K562 (cell line): Measurements from ENCODE around the gene BEST2. TPM values are rescaled to one million over a fixed set of nuclear protein-coding genes. Genes with fewer than 3 reads are reported as not detected.

ENCODE experiments used
- ATAC-seq: fragments of 200-7000 bp; cut with Tn5 transposase; 3 replicates; pipeline ENCODE4 v1.9.1; 2020; ENCODE audit warnings: moderate library complexity
- BruUV-seq: library from RNA; stranded (reverse); fragments of 400-500 nt; replicated peaks from 2 replicates; lab custom pipeline; 2021; lab: Mats Ljungman, UMichigan
- CTCF ChIA-PET: fragments of 300-600 bp; formaldehyde crosslinking; extraction: SDS; loops from one replicate; lab custom pipeline; 2021; ENCODE audit warnings: low intra/inter-chr PET ratio; lab: Yijun Ruan, JAX
- POLR2A ChIA-PET: fragments of 300-600, 350-650 bp; sonication (Branson Sonifier 250); formaldehyde crosslinking; extraction: SDS; loops from one replicate; lab custom pipeline; 2021; ENCODE audit warnings: antibody characterized with exemption, inconsistent platforms; lab: Yijun Ruan, JAX
- DNase-seq, 4 experiments: peaks; one replicate each; pipeline versions ENCODE4 v3.0.0 to v3.0.0-alpha.2; 2011 to 2018; ENCODE audit warnings: low spot score in 3 of 4, mixed read lengths in 3 of 4; ENCODE audit errors: extremely low read depth in 1 of 4
- FAIRE-seq: peaks from 2 replicates; lab custom pipeline; 2011; peaks lifted over from hg19 to GRCh38; lab: Jason Lieb, UNC
- H2AFZ ChIP-seq: 2 replicates; pipeline ENCODE4 v1.6.0; 2011; ENCODE audit warnings: low read depth, low read length, control low read depth, inconsistent platforms
- H3K27ac ChIP-seq: fragments of 200-600 bp; 3 replicates; pipeline ENCODE4 v1.8.0; 2011; ENCODE audit warnings: low read depth, mild to moderate bottlenecking, control low read depth, inconsistent platforms, low read length, moderate library complexity, mixed read lengths; ENCODE audit errors: extremely low read depth
- H3K27me3 ChIP-seq, 2 experiments: fragments of 300-600 bp in 1 of 2; 2 replicates in 1 of 2; 3 replicates in 1 of 2; pipeline versions ENCODE4 v1.6.0 to v1.8.0; 2011; ENCODE audit warnings: inconsistent platforms in 2 of 2, low read length in 2 of 2, mild to moderate bottlenecking in 1 of 2, mixed read lengths in 1 of 2, moderate library complexity in 1 of 2; ENCODE audit not compliant: control insufficient read depth in 2 of 2, insufficient read depth in 2 of 2
- H3K36me3 ChIP-seq: fragments of 300-600 bp; 3 replicates; pipeline ENCODE4 v1.8.0; 2011; ENCODE audit warnings: mild to moderate bottlenecking, low read length, inconsistent platforms; ENCODE audit not compliant: control insufficient read depth, insufficient read depth
- H3K4me1 ChIP-seq, 2 experiments: fragments of 200-600 bp in 1 of 2; replicated peaks in 1 of 2; 2 replicates in 1 of 2; 3 replicates in 1 of 2; pipeline versions ENCODE4 v1.5.1 to v1.8.0; 2011; ENCODE audit warnings: inconsistent platforms in 2 of 2, low read length in 2 of 2, mild to moderate bottlenecking in 1 of 2, mixed read lengths in 1 of 2, moderate library complexity in 1 of 2; ENCODE audit not compliant: control insufficient read depth in 2 of 2, insufficient read depth in 2 of 2
- H3K4me2 ChIP-seq: 2 replicates; pipeline ENCODE4 v1.6.1; 2011; ENCODE audit warnings: low read length, control low read depth, inconsistent platforms, mixed read lengths; ENCODE audit not compliant: insufficient read depth
- H3K4me3 ChIP-seq: fragments of 200-600 bp; sonication (generic), shearing (Covaris generic); 2 replicates; pipeline ENCODE4 v1.5.1; 2016; ENCODE audit warnings: control low read depth, inconsistent platforms
- H3K79me2 ChIP-seq: fragments of 200-600 bp; 3 replicates; pipeline ENCODE4 v1.8.0; 2011; ENCODE audit warnings: low read length, inconsistent platforms; ENCODE audit not compliant: control insufficient read depth, insufficient read depth
- H3K9ac ChIP-seq, 2 experiments: 2 replicates each; pipeline versions ENCODE4 v1.6.0 to v1.6.1; 2011; ENCODE audit warnings: low read depth in 2 of 2, low read length in 2 of 2, control low read depth in 1 of 2, inconsistent platforms in 1 of 2, mild to moderate bottlenecking in 1 of 2, mixed read lengths in 1 of 2; ENCODE audit not compliant: insufficient read depth in 1 of 2
- H3K9me1 ChIP-seq: one replicate; pipeline ENCODE4 v1.6.0; 2011; ENCODE audit warnings: inconsistent platforms, mild to moderate bottlenecking, low read length, moderate library complexity; ENCODE audit not compliant: control insufficient read depth, insufficient read depth
- H3K9me3 ChIP-seq: replicated peaks from 2 replicates; pipeline ENCODE4 v1.5.1; 2011; ENCODE audit warnings: low read depth, low read length, inconsistent platforms; ENCODE audit not compliant: control insufficient read depth, insufficient read depth
- H4K20me1 ChIP-seq: replicated peaks from 2 replicates; pipeline ENCODE4 v1.6.1; 2011; ENCODE audit warnings: low read length, inconsistent platforms, mixed read lengths; ENCODE audit not compliant: control insufficient read depth, insufficient read depth
- ESRRA ChIP-seq: fragments of 450-650 bp; IDR thresholded peaks from 2 replicates; pipeline ENCODE4 v1.6.1; 2014; ENCODE audit warnings: low read depth, mild to moderate bottlenecking, moderate library complexity, borderline replicate concordance
- JUNB ChIP-seq: fragments of 450-650 bp; formaldehyde crosslinking; conservative IDR thresholded peaks from 2 replicates; pipeline ENCODE4 v1.4.0; 2020; ENCODE audit warnings: mild to moderate bottlenecking
- KDM4B ChIP-seq, 2 experiments: fragments of 450-650 bp in 1 of 2; sonication (generic) in 1 of 2; IDR thresholded peaks; 2 replicates each; pipeline ENCODE4 v1.6.1; 2016 to 2017; ENCODE audit warnings: borderline replicate concordance in 2 of 2, antibody characterized with exemption in 1 of 2, low read depth in 1 of 2, mild to moderate bottlenecking in 1 of 2
- NEUROD1 ChIP-seq: fragments of 150-350 bp; IDR thresholded peaks from 2 replicates; pipeline ENCODE4 v1.6.1; 2014; ENCODE audit warnings: borderline replicate concordance, low read length, low read depth; ENCODE audit not compliant: partially characterized antibody
- RBM14 ChIP-seq: fragments of 200-400 bp; formaldehyde crosslinking; IDR thresholded peaks from 2 replicates; pipeline ENCODE4 v1.6.1; 2018; ENCODE audit warnings: low read depth, mild to moderate bottlenecking, low read length, moderate library complexity, borderline replicate concordance; ENCODE audit not compliant: insufficient read depth
- SPI1 ChIP-seq: IDR thresholded peaks from 2 replicates; pipeline ENCODE4 v1.6.1; 2011; ENCODE audit warnings: low read depth, low read length, control low read depth, borderline replicate concordance
- SREBF1 ChIP-seq: fragments of 150-350 bp; IDR thresholded peaks from 2 replicates; pipeline ENCODE4 v1.6.1; 2014; ENCODE audit warnings: antibody characterized with exemption, low read depth, low read length, borderline replicate concordance
- SRF ChIP-seq, 2 experiments: fragments of 250-450, 450-650 bp in 1 of 2; sonication (Bioruptor Pico) in 1 of 2; sonication (generic) in 1 of 2; formaldehyde crosslinking; IDR thresholded peaks; 2 replicates each; pipeline versions ENCODE4 v1.5.0 to v1.5.1; 2020 to 2022; ENCODE audit warnings: mild to moderate bottlenecking in 1 of 2, missing genetic modification reagents in 1 of 2
- ZNF3 ChIP-seq: fragments of 250-450 bp; sonication (Bioruptor Pico); IDR thresholded peaks from 2 replicates; pipeline ENCODE4 v1.5.0; 2021; ENCODE audit warnings: mild to moderate bottlenecking, moderate library complexity
- ZNF395 ChIP-seq: fragments of 200-800 bp; sonication (Bioruptor generic); IDR thresholded peaks from 2 replicates; pipeline ENCODE4 v1.6.1; 2017; ENCODE audit warnings: missing genetic modification characterization, missing compliant biosample characterization
- WGBS: fragments of 100-300 bp; shearing (Covaris generic); methylation state at CpG from one replicate; pipeline ENCODE4 v1.1.6; 2016; ENCODE audit warnings: low coverage, mixed read lengths; ENCODE audit not compliant: insufficient coverage; ENCODE audit errors: missing lambda C conversion rate; 5-methylcytosine and 5-hydroxymethylcytosine counted together
- in situ Hi-C: fragments of 300-500 bp; cut with MboI; formaldehyde crosslinking; loops from 4 replicates; pipeline ENCODE4 v1.15.0; 2018; ENCODE audit warnings: inconsistent platforms, mixed read lengths
- intact Hi-C: fragments of 100-400 bp; cut with micrococcal nuclease; formaldehyde crosslinking; loops from 2 replicates; pipeline ENCODE4 v1.14.2; 2022
- polyA plus RNA-seq, 8 experiments: library from polyadenylated mRNA; depleted of rRNA in 4 of 8; stranded (reverse) in 5 of 8; unstranded in 3 of 8; fragments of >200 nt; fragmentation: Nextera tagmentation in 2 of 8; fragmentation: Illumina TruSeq in 1 of 8; extraction: Ambion mirVana in 2 of 8; extraction: Trizol in 1 of 8; gene quantifications; 2 replicates each; pipeline versions ENCODE4 v1.2.1 to v1.2.3, GENCODE V29; 2011 to 2014; ENCODE audit warnings: inconsistent platforms in 1 of 8, missing spikeins in 1 of 8
- total RNA-seq, 7 experiments: library from RNA; depleted of rRNA in 6 of 7; stranded (reverse); fragments of >200 nt in 6 of 7; fragmentation: Illumina TruSeq in 2 of 7; extraction: Trizol in 2 of 7; gene quantifications; 2 replicates each; pipeline versions ENCODE4 v1.2.1 to v1.2.3, GENCODE V29; 2011 to 2021; ENCODE audit warnings: low replicate concordance in 1 of 7
- TF ChIP-seq, protein P1 (sequence below), 3 experiments: fragments of 200-800 bp in 1 of 3; sonication (Bioruptor generic) in 1 of 3; sonication (generic) in 1 of 3; formaldehyde crosslinking in 1 of 3; IDR thresholded peaks; 2 replicates each; pipeline versions ENCODE4 v1.6.1 to v1.8.0; 2016 to 2022; ENCODE audit warnings: mild to moderate bottlenecking in 2 of 3, missing compliant biosample characterization in 2 of 3, missing genetic modification characterization in 2 of 3, missing genetic modification reagents in 1 of 3
- TF ChIP-seq, protein P2 (sequence below): fragments of 200-800 bp; sonication (Bioruptor generic); IDR thresholded peaks from 2 replicates; pipeline ENCODE4 v1.6.1; 2016; ENCODE audit warnings: missing genetic modification characterization, missing compliant biosample characterization

The BEST2 gene
- total and polyA plus RNA-seq, 9 of the 15 experiments (the other 6 are each of a cell fraction or from before 2014, with no cell fraction given) = not detected

- peak overlapping the region; percentile 97 for H3K27ac ChIP-seq
- H3K27me3 ChIP-seq = no peaks in the 10 kb centered on the region
- CTCF ChIA-PET = no interaction called here
- H3K9me3 ChIP-seq = no peaks in the 10 kb centered on the region
- in situ Hi-C loops (no loop called here), intact Hi-C loops (no loop called here)
- BruUV-seq = no TSS peak
- H3K4me3 ChIP-seq = no peak overlapping the region
- no peaks in the 10 kb centered on the region for H3K36me3 ChIP-seq
- no peaks in the 10 kb centered on the region for H4K20me1 ChIP-seq
- DNase-seq = no peak
- peaks cover 70 to 78% of the 10 kb centered on the region in 2 experiments for H3K4me1 ChIP-seq
- H3K4me2 ChIP-seq = peak overlapping the region; percentile 95; the same call in 1 of the 2 replicates
- peak overlapping the region; percentile 73 to 79; a peak in 3 of 4 replicates for H3K9ac ChIP-seq
- FAIRE-seq = peak; percentile 49
- 82% methylated on average over 4 of the region's 4 CpGs for WGBS
- 0 out of 2 replicates have a peak overlapping the region, but pooled peaks have one; percentile 10 for H2AFZ ChIP-seq
- peaks cover 5% of the 10 kb centered on the region; the same call in 2 of the 3 replicates for H3K79me2 ChIP-seq
- no peak for ATAC-seq
- POLR2A ChIA-PET = no interaction called here
- H3K9me1 ChIP-seq = no peaks in the 10 kb centered on the region
- TF ChIP-seq ZNF3 (CRISPR knock-in tag) = no peak
- no peak for TF ChIP-seq KDM4B (IDR thresholded peaks at IDR 0.05; ENCODE audit: borderline replicate concordance in 2 of 2, low read depth in 1 of 2)
- TF ChIP-seq NEUROD1 = no peak
- peak; percentile 91 for TF ChIP-seq SPI1
- TF ChIP-seq ESRRA = no peak
- TF ChIP-seq, protein P1, sequence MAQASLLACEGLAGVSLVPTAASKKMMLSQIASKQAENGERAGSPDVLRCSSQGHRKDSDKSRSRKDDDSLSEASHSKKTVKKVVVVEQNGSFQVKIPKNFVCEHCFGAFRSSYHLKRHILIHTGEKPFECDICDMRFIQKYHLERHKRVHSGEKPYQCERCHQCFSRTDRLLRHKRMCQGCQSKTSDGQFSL (CRISPR knock-in tag; IDR thresholded peaks at IDR 0.05) = peak; percentile 72; the same call in 1 of the 2 replicates
- TF ChIP-seq, protein P1 (tag; IDR thresholded peaks at IDR 0.05) = no peak
- TF ChIP-seq SREBF1 = no peak
- 0 out of 2 replicates have a peak, but pooled peaks have one; percentile 27 for TF ChIP-seq JUNB
- 0 out of 2 replicates have a peak, but pooled peaks have one; percentile 19 for TF ChIP-seq ZNF395
- TF ChIP-seq SRF (CRISPR knock-in tag; IDR thresholded peaks at IDR 0.05) = no peak
- TF ChIP-seq RBM14 = no peak
- TF ChIP-seq, protein P2, sequence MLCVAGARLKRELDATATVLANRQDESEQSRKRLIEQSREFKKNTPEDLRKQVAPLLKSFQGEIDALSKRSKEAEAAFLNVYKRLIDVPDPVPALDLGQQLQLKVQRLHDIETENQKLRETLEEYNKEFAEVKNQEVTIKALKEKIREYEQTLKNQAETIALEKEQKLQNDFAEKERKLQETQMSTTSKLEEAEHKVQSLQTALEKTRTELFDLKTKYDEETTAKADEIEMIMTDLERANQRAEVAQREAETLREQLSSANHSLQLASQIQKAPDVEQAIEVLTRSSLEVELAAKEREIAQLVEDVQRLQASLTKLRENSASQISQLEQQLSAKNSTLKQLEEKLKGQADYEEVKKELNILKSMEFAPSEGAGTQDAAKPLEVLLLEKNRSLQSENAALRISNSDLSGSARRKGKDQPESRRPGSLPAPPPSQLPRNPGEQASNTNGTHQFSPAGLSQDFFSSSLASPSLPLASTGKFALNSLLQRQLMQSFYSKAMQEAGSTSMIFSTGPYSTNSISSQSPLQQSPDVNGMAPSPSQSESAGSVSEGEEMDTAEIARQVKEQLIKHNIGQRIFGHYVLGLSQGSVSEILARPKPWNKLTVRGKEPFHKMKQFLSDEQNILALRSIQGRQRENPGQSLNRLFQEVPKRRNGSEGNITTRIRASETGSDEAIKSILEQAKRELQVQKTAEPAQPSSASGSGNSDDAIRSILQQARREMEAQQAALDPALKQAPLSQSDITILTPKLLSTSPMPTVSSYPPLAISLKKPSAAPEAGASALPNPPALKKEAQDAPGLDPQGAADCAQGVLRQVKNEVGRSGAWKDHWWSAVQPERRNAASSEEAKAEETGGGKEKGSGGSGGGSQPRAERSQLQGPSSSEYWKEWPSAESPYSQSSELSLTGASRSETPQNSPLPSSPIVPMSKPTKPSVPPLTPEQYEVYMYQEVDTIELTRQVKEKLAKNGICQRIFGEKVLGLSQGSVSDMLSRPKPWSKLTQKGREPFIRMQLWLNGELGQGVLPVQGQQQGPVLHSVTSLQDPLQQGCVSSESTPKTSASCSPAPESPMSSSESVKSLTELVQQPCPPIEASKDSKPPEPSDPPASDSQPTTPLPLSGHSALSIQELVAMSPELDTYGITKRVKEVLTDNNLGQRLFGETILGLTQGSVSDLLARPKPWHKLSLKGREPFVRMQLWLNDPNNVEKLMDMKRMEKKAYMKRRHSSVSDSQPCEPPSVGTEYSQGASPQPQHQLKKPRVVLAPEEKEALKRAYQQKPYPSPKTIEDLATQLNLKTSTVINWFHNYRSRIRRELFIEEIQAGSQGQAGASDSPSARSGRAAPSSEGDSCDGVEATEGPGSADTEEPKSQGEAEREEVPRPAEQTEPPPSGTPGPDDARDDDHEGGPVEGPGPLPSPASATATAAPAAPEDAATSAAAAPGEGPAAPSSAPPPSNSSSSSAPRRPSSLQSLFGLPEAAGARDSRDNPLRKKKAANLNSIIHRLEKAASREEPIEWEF (CRISPR knock-in tag) = no peak
These were observed 33.9 kb downstream of the BEST2 start for GRCh38 chr19:12785431-12786031.
